Skeletal muscle cell (primary cell): Measurements from ENCODE around the gene RANBP1.
"Not testable (repeated sequence)": the region's sequence is repeated elsewhere in the genome, so short reads cannot be mapped to it uniquely, and the experiment has no call there.

Experiments used
- DNase-seq: peaks from one replicate; pipeline ENCODE4 v3.0.0-alpha.2; 2010; ENCODE audit warnings: low read depth
- H3K4me3 ChIP-seq: 2 replicates; pipeline ENCODE4 v1.5.1; 2011; ENCODE audit warnings: low read depth, mild to moderate bottlenecking, control low read depth, low read length, moderate library complexity

Gene RANBP1

GRCh38 chr22:20159076-20159475, 43.2 kb downstream of the RANBP1 start:
- DNase-seq, result no peak
- no peak overlapping the region for H3K4me3 ChIP-seq

- not testable (repeated sequence) for H3K4me3 ChIP-seq, DNase-seq
Observed at GRCh38 chr22:20159531-20159930, 43.6 kb downstream of the RANBP1 start.

- no peak overlapping the region for H3K4me3 ChIP-seq
- DNase-seq, result no peak
Observed at GRCh38 chr22:20160041-20160440, 44.1 kb downstream of the RANBP1 start.

- no peak for DNase-seq
- no peak overlapping the region for H3K4me3 ChIP-seq
Observed at GRCh38 chr22:20164863-20165262, 49.0 kb downstream of the RANBP1 start.

- H3K4me3 ChIP-seq, result no peak overlapping the region
- no peak for DNase-seq
Observed at GRCh38 chr22:20165421-20165820, 49.5 kb downstream of the RANBP1 start.

GRCh38 chr22:20165913-20166312, 50.0 kb downstream of the RANBP1 start:
- H3K4me3 ChIP-seq, result no peak overlapping the region
- DNase-seq, result no peak

GRCh38 chr22:20166703-20167102, 50.8 kb downstream of the RANBP1 start:
- H3K4me3 ChIP-seq, result no peak overlapping the region
- no peak for DNase-seq

GRCh38 chr22:20167643-20168322, 51.9 kb downstream of the RANBP1 start:
- DNase-seq, result no peak
- no peak overlapping the region for H3K4me3 ChIP-seq

GRCh38 chr22:20169253-20169822, 53.4 kb downstream of the RANBP1 start:
- DNase-seq, result no peak
- no peak overlapping the region for H3K4me3 ChIP-seq

- H3K4me3 ChIP-seq, result no peak overlapping the region
- DNase-seq, result no peak
Observed at GRCh38 chr22:20170170-20170569, 54.3 kb downstream of the RANBP1 start.

GRCh38 chr22:20171288-20172140, 55.6 kb downstream of the RANBP1 start:
- no peak for DNase-seq
- H3K4me3 ChIP-seq, result no peak overlapping the region

GRCh38 chr22:20172141-20172613, 56.3 kb downstream of the RANBP1 start:
- no peak for DNase-seq

GRCh38 chr22:20173246-20173645, 57.3 kb downstream of the RANBP1 start:
- DNase-seq, result no peak
- no peak overlapping the region for H3K4me3 ChIP-seq

More at GRCh38 chr22:20172141-20172613, 56.3 kb downstream of the RANBP1 start:
- H3K4me3 ChIP-seq, result no peak overlapping the region

GRCh38 chr22:20173772-20174171, 57.9 kb downstream of the RANBP1 start:
- no peak for DNase-seq
- H3K4me3 ChIP-seq, result no peak overlapping the region

- H3K4me3 ChIP-seq, result no peak overlapping the region
- no peak for DNase-seq
Observed at GRCh38 chr22:20174785-20175596, 59.1 kb downstream of the RANBP1 start.

GRCh38 chr22:20175597-20175900, 59.6 kb downstream of the RANBP1 start:
- no peak overlapping the region for H3K4me3 ChIP-seq
- no peak for DNase-seq

- H3K4me3 ChIP-seq, result no peak overlapping the region
- DNase-seq, result no peak
Observed at GRCh38 chr22:20176421-20177085, 60.6 kb downstream of the RANBP1 start.
